Thoracic aorta (tissue), 2 donors: ENCODE data around the gene RPS6KA5. TPM values are rescaled to one million over a fixed set of nuclear protein-coding genes. Genes with fewer than 3 reads are reported as not detected.

Source experiments
- ATAC-seq: fragments of 150-250 bp; one replicate; pipeline ENCODE4 v1.8.0; 2017; ENCODE audit warnings: low read depth; ENCODE audit not compliant: insufficient number of reproducible peaks, low FRiP score
- DNase-seq: peaks from one replicate; pipeline ENCODE4 v3.0.0-alpha.2; 2020; ENCODE audit warnings: low spot score
- H3K27ac ChIP-seq, 2 donors: fragments of 200-600 bp; sonication (generic); 1 replicate in 1 of 2; 2 replicates in 1 of 2; pipeline ENCODE4 v1.5.1; 2016; ENCODE audit warnings: mild to moderate bottlenecking in 2 of 2, moderate library complexity in 2 of 2
- H3K27me3 ChIP-seq: fragments of 200-600 bp; sonication (generic); replicated peaks from 2 replicates; pipeline ENCODE4 v1.6.0; 2016; ENCODE audit warnings: mild to moderate bottlenecking; ENCODE audit not compliant: insufficient read depth
- H3K36me3 ChIP-seq: fragments of 200-600 bp; sonication (generic); one replicate; pipeline ENCODE4 v1.5.1; 2016
- H3K4me1 ChIP-seq, 2 donors: fragments of 200-600 bp; sonication (generic); 1 replicate in 1 of 2; 2 replicates in 1 of 2; pipeline versions ENCODE4 v1.5.1 to v1.6.0; 2016; ENCODE audit warnings: low read depth in 2 of 2, mild to moderate bottlenecking in 1 of 2; ENCODE audit not compliant: control insufficient read depth in 1 of 2
- H3K4me3 ChIP-seq: fragments of 200-600 bp; sonication (generic); 2 replicates; pipeline ENCODE4 v1.5.1; 2016; ENCODE audit warnings: mild to moderate bottlenecking
- H3K9me3 ChIP-seq: fragments of 200-600 bp; sonication (generic); 2 replicates; pipeline ENCODE4 v1.5.1; 2016
- total RNA-seq, 2 donors: library from RNA; depleted of rRNA; stranded (reverse); fragments of >200 nt; gene quantifications; one replicate each; pipeline versions ENCODE4 v1.1.0 to v1.2.3, GENCODE V29; 2016
- TF ChIP-seq, protein P1 (sequence below): fragments of 200-600 bp; sonication (generic); IDR thresholded peaks from one replicate; pipeline ENCODE4 v1.5.1; 2019; ENCODE audit warnings: antibody characterized with exemption

RPS6KA5 gene
- total RNA-seq, 2 donors from 2014 or later, result 1.4 to 4.6 TPM

DNA sequence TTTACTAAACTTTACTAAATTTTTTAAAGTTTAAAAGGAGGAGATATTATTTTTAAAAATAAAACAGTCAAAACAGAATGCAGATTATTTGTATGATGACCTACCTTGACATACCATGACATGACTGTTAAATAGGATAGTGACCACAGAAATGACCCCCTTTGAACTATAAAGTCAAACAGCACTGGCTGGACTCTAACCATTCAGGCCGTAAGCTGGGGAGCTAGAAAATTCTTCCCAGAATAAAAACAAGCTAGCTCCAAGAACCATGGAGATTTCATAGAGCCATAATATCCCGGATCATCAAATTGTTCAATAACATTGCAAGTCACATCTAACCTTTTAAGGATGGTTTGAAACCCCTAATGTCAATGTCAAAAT, 50.3 kb downstream of the RPS6KA5 start:
- H3K36me3 ChIP-seq, result no peaks in the 10 kb centered on the region
- ATAC-seq (no peak), DNase-seq (no peak)
- H3K27ac ChIP-seq, result no peak overlapping the region
- no peaks in the 10 kb centered on the region for H3K27me3 ChIP-seq
- H3K4me3 ChIP-seq, result no peak overlapping the region
- TF ChIP-seq, protein P1, sequence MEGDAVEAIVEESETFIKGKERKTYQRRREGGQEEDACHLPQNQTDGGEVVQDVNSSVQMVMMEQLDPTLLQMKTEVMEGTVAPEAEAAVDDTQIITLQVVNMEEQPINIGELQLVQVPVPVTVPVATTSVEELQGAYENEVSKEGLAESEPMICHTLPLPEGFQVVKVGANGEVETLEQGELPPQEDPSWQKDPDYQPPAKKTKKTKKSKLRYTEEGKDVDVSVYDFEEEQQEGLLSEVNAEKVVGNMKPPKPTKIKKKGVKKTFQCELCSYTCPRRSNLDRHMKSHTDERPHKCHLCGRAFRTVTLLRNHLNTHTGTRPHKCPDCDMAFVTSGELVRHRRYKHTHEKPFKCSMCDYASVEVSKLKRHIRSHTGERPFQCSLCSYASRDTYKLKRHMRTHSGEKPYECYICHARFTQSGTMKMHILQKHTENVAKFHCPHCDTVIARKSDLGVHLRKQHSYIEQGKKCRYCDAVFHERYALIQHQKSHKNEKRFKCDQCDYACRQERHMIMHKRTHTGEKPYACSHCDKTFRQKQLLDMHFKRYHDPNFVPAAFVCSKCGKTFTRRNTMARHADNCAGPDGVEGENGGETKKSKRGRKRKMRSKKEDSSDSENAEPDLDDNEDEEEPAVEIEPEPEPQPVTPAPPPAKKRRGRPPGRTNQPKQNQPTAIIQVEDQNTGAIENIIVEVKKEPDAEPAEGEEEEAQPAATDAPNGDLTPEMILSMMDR, result no peak
- no peaks in the 10 kb centered on the region for H3K9me3 ChIP-seq
- H3K4me1 ChIP-seq, result no peaks in the 10 kb centered on the region

DNA sequence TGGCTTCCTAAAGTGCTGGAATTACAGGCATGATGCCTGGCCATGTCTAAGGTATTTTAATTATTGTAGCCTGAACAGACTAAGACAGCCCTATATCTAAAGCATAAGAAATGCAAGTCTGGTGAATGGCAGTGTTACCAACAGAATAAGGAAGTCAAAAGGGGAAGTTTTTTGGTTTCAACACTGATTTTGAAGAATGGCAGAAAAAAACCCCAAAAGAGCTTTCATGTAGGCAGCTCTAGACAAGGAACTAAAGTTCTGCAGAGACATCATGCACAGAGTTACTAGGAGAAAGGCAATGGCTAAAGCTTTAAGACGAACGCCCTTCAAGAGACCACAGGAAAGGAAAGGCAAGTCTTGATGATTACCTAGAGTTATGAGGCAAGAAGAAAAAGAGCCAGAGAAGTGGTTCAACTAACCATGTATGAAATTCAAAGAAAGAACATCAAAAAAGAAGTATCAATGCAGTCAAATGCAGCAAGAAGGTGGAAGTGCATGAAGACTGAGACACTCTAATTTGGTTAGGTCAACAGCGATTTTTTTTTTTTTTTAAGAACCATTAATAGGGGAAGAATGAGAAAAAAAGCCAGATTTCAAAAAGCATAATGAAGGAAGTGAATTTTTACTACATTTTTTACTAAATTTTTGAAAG, 50.8 kb downstream of the RPS6KA5 start:
- no peak overlapping the region for H3K27ac ChIP-seq

DNA sequence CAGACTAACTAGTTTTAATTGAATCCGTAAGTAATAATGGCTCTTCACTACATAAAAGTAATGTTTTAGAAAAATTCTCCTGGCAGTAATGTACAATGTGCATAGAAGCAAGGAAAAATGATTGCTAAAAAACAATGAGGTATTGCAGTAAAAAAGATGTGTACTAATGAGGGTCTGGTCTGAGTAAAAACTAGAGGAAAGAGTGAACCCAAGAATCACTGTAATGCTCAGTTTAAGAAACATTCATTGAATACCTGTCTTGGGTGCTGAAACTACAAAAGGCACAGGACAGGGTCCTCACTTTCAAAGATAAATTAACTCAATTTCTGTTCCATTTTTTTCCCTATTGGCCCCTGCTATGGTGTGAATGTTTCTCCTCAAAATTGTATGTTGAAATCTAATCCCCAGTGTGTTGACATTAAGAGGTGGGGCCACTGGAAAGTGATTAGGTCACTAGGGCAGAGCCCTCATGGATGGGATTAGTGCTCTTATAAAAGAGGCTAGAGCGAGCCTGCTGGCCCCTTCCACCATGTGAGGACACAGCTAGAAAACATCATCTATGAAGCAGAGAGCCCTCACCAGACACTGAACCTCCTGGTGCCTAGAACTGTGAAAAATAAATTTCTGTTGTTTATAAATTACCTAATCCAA, 51.6 kb downstream of the RPS6KA5 start:
- H3K27ac ChIP-seq, result no peak overlapping the region
- H3K4me1 ChIP-seq, result no peaks in the 10 kb centered on the region
- ATAC-seq (no peak), DNase-seq (no peak)
- TF ChIP-seq, protein P1, result no peak
- no peaks in the 10 kb centered on the region for H3K36me3 ChIP-seq
- no peak overlapping the region for H3K4me3 ChIP-seq
- no peaks in the 10 kb centered on the region for H3K27me3 ChIP-seq
- no peaks in the 10 kb centered on the region for H3K9me3 ChIP-seq

More for the DNA sequence above, 50.8 kb downstream of the RPS6KA5 start:
- Histone ChIP-seq H3K4me1 (no peaks in the 10 kb centered on the region), H3K36me3 (no peaks in the 10 kb centered on the region), H3K9me3 (no peaks in the 10 kb centered on the region), H3K27me3 (no peaks in the 10 kb centered on the region), H3K4me3 (no peak overlapping the region)
- DNase-seq (no peak), ATAC-seq (no peak)
- TF ChIP-seq, protein P1, result no peak

GRCh38 chr14:91005716-91006115, 54.7 kb downstream of the RPS6KA5 start:
- H3K27me3 ChIP-seq, result no peaks in the 10 kb centered on the region
- no peak overlapping the region for H3K4me3 ChIP-seq
- no peaks in the 10 kb centered on the region for H3K9me3 ChIP-seq
- TF ChIP-seq, protein P1, result no peak
- no peaks in the 10 kb centered on the region for H3K4me1 ChIP-seq
- DNase-seq (no peak), ATAC-seq (no peak)
- no peak overlapping the region for H3K27ac ChIP-seq
- H3K36me3 ChIP-seq, result no peaks in the 10 kb centered on the region

GRCh38 chr14:91004987-91005386, 55.5 kb downstream of the RPS6KA5 start:
- Histone ChIP-seq H3K27ac (no peak overlapping the region), H3K9me3 (no peaks in the 10 kb centered on the region), H3K36me3 (no peaks in the 10 kb centered on the region), H3K27me3 (no peaks in the 10 kb centered on the region), H3K4me3 (no peak overlapping the region), H3K4me1 (no peaks in the 10 kb centered on the region)
- TF ChIP-seq, protein P1, result no peak
- ATAC-seq (no peak), DNase-seq (no peak)
